ENCODE measurements around the gene TLR10.

GRCh38 chr4:38738940-38739803 lies 43.6 kb downstream of the TLR10 start:
- no peak for TF ChIP-seq CTCF (IDR thresholded peaks at IDR 0.05; ENCODE audit: borderline replicate concordance, extremely low read depth, low read length, poor library complexity, severe bottlenecking)
- TF ChIP-seq EZH2 (IDR thresholded peaks at IDR 0.05; ENCODE audit: borderline replicate concordance, low read depth, low read length, severe bottlenecking): no peak
